Measurements from ENCODE around the gene UTP15.

Gene UTP15, protein sequence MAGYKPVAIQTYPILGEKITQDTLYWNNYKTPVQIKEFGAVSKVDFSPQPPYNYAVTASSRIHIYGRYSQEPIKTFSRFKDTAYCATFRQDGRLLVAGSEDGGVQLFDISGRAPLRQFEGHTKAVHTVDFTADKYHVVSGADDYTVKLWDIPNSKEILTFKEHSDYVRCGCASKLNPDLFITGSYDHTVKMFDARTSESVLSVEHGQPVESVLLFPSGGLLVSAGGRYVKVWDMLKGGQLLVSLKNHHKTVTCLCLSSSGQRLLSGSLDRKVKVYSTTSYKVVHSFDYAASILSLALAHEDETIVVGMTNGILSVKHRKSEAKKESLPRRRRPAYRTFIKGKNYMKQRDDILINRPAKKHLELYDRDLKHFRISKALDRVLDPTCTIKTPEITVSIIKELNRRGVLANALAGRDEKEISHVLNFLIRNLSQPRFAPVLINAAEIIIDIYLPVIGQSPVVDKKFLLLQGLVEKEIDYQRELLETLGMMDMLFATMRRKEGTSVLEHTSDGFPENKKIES

GRCh38 chr5:73565139-73565968 is at the start of gene UTP15, which contains the start of gene ANKRA2:
TSS of gene UTP15 (plus strand) at chr5:73565743. CDS start at chr5:73567345, 1,602 bp downstream.
TSS of gene ANKRA2 (minus strand) at chr5:73565639. CDS start at chr5:73562881, 2,758 bp downstream.
- peak; percentile 98 for DNase-seq (ENCODE audit: low read depth, low spot score)

DNA sequence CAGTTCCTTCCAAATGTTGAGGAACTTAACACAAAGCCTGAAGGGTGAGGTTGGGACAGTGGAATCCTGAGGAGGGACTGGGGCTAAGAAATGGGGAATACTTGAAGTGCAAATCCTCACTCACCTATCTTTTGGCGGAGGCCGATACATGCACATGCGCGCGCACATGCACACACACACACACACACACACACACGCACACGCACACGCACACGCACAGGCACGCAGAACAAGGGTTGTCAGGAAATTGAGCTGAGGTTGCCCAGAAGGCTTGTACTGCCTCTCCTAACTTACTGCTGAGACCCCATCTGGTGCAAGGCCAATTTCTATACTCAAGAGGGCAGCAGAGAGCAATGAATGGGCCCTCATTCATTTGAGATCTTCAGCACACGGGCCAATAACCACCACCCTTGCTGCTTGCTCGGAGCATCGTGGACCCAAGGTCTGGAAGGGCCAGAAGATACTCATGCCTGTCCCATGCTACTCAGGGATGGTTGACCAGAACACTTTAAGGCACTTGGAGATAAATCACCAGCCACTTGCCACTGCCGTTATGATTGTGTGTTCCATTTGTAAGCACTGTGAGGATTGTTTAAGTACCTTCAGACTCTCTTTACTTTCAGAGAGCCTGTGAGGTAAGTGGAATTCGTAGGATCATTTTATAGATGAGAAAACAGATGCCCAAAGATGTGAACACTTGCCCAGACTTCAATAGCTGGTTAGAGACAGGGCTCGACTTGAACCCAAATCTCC is 45.8 kb upstream of the UTP15 start:
- peak; percentile 19 for DNase-seq (ENCODE audit: low read depth, low spot score)

DNA sequence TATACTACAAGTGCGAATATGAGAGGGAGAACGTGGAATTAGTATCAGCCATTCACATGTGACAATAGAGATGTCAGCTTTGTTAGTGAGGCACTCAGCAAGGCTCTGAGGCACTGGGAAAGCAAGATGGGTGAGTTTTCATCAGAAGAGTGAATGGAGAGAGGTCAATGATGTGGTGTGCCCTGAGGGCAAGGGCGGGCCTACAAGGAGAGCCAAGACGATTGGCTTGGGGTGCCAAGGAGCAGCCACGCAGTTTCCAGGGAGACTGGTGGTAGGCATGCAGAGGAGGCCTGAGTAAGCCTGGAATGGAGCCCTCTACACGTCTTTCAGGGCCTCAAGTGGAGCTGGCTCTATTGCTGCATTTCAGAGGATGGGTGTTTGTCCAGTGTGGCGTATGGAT is 42.6 kb upstream of the UTP15 start:
- no peak for DNase-seq (ENCODE audit: low read depth, low spot score)

- DNase-seq (ENCODE audit: low read depth, low spot score), result no peak
These were observed 41.7 kb upstream of the UTP15 start for GRCh38 chr5:73523861-73524260.

- no peak for DNase-seq (ENCODE audit: low read depth, low spot score)
These were observed 39.8 kb upstream of the UTP15 start for GRCh38 chr5:73525606-73526203.

DNA sequence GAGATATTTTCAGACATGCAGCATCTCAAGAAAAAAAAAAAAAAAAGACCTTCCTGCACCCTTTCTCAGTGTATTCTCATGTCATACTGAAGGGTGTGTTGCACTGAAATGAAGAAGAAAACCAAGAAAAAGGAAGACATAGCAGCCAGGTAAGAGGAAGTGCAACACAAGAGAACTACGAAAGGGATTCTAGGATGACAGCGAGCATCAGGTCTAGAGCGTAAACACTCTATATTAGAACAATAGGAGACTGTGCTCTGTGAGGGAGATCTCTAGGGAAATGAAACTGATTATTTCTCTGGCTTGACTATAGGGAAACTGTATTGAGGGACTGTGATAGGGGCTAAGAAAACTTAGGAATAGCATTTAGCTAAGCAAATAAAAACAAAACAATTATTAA is 37.3 kb upstream of the UTP15 start:
- DNase-seq (ENCODE audit: low read depth, low spot score), result no peak

GRCh38 chr5:73529081-73529480 is 36.5 kb upstream of the UTP15 start:
- no peak for DNase-seq (ENCODE audit: low read depth, low spot score)

DNA sequence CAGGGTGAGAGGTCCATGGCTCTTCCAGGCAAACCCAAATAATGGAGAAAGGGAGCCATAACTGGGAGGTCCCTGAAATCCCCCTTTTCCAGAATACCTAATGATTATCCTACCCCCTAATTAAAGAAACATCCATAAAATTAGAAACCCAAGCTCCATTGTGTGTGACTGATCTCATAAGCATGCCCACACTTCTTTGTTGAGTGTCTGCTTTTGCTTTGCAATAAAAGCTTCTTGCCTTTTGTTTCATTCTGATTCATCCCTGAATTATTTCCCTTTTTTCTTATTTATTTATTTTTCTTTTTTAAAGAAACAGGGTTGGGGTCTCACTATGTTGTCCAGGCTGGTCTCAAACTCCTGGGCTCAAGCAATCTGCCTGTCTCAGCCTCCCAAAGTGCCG is 34.2 kb upstream of the UTP15 start:
- no peak for DNase-seq (ENCODE audit: low read depth, low spot score)

DNA sequence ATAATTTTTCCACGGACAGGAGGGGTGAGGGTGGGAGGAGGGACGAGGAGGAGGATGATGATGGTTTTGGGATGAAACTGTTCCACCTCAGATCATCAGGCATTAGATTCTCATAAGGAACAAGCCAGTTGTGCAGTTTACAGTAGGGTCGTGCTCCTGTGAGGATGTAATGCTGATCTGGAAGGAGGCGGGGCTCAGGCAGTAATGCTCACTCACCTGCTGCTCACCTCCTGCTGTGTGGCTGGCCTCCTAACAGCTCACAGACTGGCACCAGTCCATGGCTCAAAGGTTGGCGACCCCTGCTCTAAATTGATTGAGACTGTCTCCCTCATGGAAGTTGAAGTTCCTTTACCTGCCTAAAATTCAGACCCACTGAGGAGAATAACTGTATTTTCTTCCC is 33.3 kb upstream of the UTP15 start:
- no peak for DNase-seq (ENCODE audit: low read depth, low spot score)

DNA sequence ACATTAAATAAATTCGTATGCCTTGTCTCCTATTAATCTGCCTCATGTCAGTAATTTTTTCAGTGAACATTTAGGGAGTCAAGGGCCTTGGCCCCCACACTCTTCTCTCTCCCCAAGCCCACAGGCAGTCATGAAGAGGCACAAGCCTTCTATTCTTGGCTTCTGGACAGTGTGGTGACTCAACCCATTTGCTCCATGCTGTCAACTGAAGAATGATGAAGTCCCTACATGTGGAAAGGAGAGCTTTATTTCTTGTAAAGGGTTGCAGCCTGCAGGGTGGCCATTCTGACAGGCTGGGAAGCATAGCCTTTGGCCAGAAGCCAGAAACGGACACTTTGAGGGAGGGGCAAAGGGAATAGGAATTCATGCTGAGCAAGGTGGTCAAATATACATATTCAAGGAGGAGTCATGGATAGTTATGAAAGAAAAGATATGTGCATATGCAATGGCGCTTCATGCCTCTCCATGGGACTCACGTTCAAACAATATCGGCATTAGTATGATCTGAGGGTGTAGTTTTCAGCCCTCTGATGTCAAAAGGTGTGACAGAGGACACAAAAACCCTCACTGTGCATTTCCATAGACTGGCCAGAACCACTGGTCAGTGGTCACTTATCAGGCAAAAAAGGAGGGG is 31.4 kb upstream of the UTP15 start:
- DNase-seq (ENCODE audit: low read depth, low spot score), result no peak

DNA sequence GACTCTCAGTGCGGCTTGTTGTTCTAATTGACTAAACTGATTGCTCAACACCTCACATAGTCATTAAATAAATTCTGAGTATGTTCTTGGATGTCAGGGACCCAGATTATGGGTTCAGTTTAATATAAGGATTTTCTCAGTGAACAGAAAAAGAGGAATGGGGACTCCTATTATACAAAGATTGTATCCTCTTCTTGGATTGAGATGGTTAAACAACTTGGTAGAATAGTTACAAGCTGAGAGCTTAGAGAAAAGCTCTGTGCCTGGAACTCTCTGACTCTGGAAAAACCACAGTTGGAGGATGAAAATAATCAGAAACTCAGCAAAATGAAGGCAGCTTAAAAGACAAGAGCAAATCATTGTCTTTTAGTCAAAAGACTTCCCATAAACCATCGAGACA is 30.6 kb upstream of the UTP15 start:
- no peak for DNase-seq (ENCODE audit: low read depth, low spot score)

DNA sequence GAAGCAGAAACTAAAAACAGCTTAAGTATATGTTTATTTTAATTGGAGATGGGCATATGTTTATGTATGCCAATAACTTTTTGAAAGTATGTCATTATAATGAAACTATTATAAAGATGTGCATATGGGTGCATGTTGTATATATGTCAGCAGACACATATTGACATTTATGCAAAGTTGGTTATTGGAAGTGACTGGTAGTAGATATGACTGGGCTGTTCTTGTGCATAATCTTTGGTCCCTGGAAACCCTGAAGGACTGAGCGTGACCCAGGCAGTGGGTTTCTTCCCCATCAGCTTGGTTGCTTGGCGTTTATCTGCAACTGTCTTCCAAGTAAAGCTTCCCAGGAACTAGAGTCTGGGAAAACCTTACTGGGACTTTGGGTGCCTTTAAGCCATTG is 25.8 kb upstream of the UTP15 start:
- no peak for DNase-seq (ENCODE audit: low read depth, low spot score)

DNA sequence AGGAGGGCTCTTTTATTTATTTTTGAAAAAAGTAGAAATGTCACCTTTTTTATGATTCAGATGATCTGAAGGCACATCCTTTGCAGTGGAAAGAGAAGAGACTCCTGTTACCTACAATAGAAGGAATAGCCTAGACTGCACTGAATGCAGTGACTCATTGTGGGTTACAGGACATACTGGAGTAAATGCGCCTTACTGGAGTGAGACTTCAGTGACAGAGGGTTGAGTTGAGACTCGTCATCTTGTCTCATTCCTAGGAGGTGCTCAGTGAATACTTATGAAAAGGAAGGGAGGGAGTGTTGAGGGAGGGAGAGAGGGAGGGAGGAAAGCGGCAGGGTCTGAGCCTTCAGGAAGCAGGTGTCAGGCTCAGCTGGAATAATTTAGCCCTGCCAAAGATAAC is 25.4 kb upstream of the UTP15 start:
- no peak for DNase-seq (ENCODE audit: low read depth, low spot score)

DNA sequence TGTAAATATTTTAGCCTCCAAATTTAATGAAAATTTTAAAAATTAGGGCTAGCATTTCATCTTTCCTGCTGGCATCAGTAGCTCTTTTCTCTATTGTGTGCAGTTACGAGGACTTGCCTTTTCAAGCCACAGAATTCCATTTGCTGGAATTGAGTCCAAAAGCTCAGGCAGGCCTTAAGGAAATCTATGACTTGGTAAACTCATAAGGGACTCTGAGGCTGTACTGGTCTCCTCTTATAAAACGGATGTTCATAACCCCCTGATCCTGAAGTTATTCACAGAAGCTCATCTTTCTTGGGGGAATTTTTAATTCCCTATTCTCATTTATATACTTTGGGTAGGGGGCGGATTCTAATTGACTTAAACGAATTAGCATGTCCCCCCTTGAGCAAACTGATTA is 23.5 kb upstream of the UTP15 start:
- DNase-seq (ENCODE audit: low read depth, low spot score), result no peak

GRCh38 chr5:73544429-73545402 is 20.8 kb upstream of the UTP15 start:
- DNase-seq (ENCODE audit: low read depth, low spot score), result no peak

DNA sequence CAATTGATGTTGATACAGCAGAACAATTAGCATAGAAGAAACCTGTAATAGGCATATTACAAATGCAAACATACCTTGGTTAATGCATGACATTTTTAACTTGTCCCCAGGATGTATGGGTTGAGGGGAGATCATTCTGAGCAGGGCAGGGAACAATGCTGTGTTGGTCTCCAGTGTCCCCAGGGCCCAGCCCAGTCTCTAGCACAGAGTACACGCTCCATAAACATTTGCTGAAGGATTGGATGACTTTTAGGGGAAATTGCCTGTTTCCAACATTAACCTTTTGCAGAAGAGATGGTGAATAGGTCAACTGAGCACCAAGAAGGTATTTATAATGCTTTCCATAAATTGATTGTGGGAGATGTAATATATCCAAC is 20.2 kb upstream of the UTP15 start:
- no peak for DNase-seq (ENCODE audit: low read depth, low spot score)

GRCh38 chr5:73550016-73550415 is 15.5 kb upstream of the UTP15 start:
- no peak for DNase-seq (ENCODE audit: low read depth, low spot score)

DNA sequence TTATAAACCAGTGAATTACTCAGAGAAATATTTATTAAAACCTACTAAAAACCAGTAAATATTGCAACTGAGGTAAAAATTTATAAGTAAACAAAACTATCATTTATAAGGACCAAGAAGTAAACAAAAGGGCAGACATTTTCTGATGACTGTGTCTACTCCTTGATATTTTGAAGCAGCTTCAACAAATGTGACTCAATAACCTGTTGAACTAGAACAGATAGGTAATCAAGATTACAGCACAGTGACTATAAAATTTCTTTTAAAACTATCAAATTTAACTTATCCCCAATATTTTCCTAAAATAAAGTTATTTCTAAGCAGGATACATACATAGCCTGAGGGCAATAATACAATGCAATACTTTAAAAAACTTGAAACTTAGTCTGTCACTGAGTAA is 12.9 kb upstream of the UTP15 start:
- no peak for DNase-seq (ENCODE audit: low read depth, low spot score)

DNA sequence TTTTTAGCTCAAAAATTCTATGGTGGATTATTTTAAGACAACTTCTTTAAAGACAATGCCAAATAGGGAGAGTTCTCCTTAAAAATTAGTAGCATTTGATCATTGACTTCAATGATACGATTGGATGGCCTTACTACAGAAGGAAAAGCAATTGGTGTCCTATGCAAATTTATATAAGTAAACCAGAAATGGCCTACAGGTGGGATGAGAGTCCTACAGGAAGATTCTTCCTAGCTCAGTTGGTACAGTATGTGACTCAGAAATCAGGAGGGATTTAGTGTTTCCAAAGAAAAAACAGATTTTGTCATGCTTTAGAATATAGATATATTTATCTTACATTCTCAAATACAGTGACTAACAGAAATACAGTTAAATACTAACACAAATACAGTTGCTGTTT is 6.6 kb upstream of the UTP15 start:
- DNase-seq (ENCODE audit: low read depth, low spot score), result no peak

DNA sequence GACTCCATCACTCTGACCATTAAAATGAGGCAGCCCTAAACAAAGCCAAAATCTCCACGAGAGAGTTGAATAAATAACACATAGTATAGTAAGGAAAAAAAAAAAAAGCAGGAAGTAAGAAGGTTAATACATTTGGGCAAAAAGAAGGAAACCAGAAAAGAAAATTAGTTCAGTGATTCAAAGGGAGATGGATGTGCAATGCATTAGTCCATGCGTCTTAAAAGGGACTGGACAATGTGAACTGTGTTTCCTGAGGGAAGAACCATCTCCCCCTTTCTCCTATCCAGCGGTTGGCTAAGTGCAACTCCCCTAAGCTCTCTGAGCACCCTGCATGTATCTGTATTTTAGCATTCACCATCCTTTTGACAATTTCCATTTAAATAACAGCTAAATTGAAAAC is 1.5 kb upstream of the UTP15 start:
- no peak for DNase-seq (ENCODE audit: low read depth, low spot score)

Measured in activated naive CD8-positive, alpha-beta T cell treated with anti-CD3 and anti-CD28 coated beads, Interleukin-2, amount 50 U/mL, for 16 hours (primary cell).